ENCODE measurements around the gene ACOT6.

DNA sequence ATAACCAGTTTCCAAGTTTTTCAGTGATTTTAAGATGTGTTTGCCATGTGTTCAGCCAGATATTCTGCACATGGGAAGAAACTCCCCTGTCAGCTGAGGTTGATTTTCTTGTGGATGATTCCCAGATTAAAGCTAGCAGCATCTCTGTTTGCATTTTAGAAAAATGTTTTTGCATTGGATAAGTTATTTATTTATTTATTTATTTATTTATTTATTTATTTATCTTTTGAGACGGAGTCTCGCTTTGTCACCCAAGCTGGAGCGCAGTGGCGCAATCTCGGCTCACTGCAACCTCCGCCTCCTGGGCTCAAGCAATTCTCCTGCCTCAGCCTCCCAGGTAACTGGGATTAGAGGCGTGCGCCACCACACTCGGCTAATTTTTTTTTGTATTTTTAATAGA lies 17.8 kb upstream of the ACOT6 start:
- TF ChIP-seq, protein P1, sequence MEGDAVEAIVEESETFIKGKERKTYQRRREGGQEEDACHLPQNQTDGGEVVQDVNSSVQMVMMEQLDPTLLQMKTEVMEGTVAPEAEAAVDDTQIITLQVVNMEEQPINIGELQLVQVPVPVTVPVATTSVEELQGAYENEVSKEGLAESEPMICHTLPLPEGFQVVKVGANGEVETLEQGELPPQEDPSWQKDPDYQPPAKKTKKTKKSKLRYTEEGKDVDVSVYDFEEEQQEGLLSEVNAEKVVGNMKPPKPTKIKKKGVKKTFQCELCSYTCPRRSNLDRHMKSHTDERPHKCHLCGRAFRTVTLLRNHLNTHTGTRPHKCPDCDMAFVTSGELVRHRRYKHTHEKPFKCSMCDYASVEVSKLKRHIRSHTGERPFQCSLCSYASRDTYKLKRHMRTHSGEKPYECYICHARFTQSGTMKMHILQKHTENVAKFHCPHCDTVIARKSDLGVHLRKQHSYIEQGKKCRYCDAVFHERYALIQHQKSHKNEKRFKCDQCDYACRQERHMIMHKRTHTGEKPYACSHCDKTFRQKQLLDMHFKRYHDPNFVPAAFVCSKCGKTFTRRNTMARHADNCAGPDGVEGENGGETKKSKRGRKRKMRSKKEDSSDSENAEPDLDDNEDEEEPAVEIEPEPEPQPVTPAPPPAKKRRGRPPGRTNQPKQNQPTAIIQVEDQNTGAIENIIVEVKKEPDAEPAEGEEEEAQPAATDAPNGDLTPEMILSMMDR (IDR thresholded peaks at IDR 0.05): no peak
- TF ChIP-seq POLR2A (IDR thresholded peaks at IDR 0.05): no peak

Data from esophagus squamous epithelium (tissue), 4 donors.